Upper lobe of left lung (tissue), 4 donors: ENCODE results near the gene MLLT1.

Source experiments
- CTCF ChIP-seq, 6 experiments: fragments of 450-650 bp in 4 of 6; fragments of 200-600 bp in 2 of 6; sonication (generic) in 2 of 6; IDR thresholded peaks; one replicate each; pipeline ENCODE4 v1.5.1; 2016 to 2019; ENCODE audit warnings: antibody characterized with exemption in 6 of 6
- EP300 ChIP-seq, 4 donors: sonication (generic); formaldehyde crosslinking; IDR thresholded peaks; one replicate each; pipeline ENCODE4 v1.5.1; 2017; ENCODE audit warnings: antibody characterized with exemption in 4 of 4, control low read depth in 2 of 4
- POLR2A ChIP-seq, 4 donors: fragments of 450-650 bp; IDR thresholded peaks; one replicate each; pipeline ENCODE4 v1.5.1; 2016 to 2017; ENCODE audit warnings: antibody characterized with exemption in 4 of 4, mild to moderate bottlenecking in 2 of 4
- POLR2AphosphoS5 ChIP-seq, 2 donors: sonication (generic); formaldehyde crosslinking; IDR thresholded peaks; one replicate each; pipeline ENCODE4 v1.5.1; 2017; ENCODE audit warnings: antibody characterized with exemption in 2 of 2

- TF ChIP-seq CTCF (IDR thresholded peaks at IDR 0.05): no peak
- TF ChIP-seq POLR2A (IDR thresholded peaks at IDR 0.05): no peak
- TF ChIP-seq EP300 (IDR thresholded peaks at IDR 0.05): no peak
- TF ChIP-seq POLR2AphosphoS5 (IDR thresholded peaks at IDR 0.05): no peak
Observed at GRCh38 chr19:6210091-6210490, 69.7 kb downstream of the MLLT1 start.
